Ishikawa (cell line): Measurements from ENCODE around the gene FAM221A.

ENCODE experiments used
- CEBPB ChIP-seq: IDR thresholded peaks from 2 replicates; pipeline ENCODE4 v1.6.1; 2012
- CREB1 ChIP-seq: IDR thresholded peaks from 2 replicates; pipeline ENCODE4 v1.6.1; 2012; ENCODE audit warnings: low read depth
- EGR1 ChIP-seq: IDR thresholded peaks from 2 replicates; pipeline ENCODE4 v1.6.1; 2012
- EP300 ChIP-seq: IDR thresholded peaks from 2 replicates; pipeline ENCODE4 v1.6.1; 2012; ENCODE audit warnings: borderline replicate concordance
- NFIC ChIP-seq: IDR thresholded peaks from 2 replicates; pipeline ENCODE4 v1.6.1; 2012
- RAD21 ChIP-seq: IDR thresholded peaks from 2 replicates; pipeline ENCODE4 v1.6.1; 2012; ENCODE audit warnings: low read depth
- TEAD4 ChIP-seq: IDR thresholded peaks from 2 replicates; pipeline ENCODE4 v1.6.1; 2012
- YY1 ChIP-seq: IDR thresholded peaks from 2 replicates; pipeline ENCODE4 v1.6.1; 2012; ENCODE audit warnings: low read depth
- TF ChIP-seq, protein P1 (sequence below): IDR thresholded peaks from 2 replicates; pipeline ENCODE4 v1.6.1; 2012; ENCODE audit warnings: low read depth, mild to moderate bottlenecking
- TF ChIP-seq, protein P2 (sequence below): IDR thresholded peaks from 2 replicates; pipeline ENCODE4 v1.6.1; 2012

DNA sequence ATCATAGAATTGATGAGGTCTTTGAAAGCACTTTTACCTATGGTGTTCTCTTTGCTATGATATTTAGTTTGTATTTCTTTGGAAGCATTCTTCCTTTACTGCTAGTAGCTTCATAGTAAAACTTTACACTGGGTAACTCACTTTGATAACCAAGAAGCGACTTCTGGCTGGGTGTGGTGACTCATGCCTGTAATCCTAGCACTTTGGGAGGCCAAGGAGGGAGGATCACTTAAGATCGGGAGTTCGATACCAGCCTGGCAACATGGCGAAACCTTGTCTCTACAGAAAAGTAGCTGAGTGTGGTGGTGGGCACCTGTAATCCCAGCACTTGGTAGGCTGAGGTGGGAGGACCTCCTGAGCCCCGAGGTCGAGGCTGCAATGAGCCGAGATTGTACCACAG, 46.6 kb upstream of the FAM221A start:
- TF ChIP-seq CREB1, result no peak
- no peak for TF ChIP-seq EP300
- no peak for TF ChIP-seq YY1
- TF ChIP-seq, protein P1, sequence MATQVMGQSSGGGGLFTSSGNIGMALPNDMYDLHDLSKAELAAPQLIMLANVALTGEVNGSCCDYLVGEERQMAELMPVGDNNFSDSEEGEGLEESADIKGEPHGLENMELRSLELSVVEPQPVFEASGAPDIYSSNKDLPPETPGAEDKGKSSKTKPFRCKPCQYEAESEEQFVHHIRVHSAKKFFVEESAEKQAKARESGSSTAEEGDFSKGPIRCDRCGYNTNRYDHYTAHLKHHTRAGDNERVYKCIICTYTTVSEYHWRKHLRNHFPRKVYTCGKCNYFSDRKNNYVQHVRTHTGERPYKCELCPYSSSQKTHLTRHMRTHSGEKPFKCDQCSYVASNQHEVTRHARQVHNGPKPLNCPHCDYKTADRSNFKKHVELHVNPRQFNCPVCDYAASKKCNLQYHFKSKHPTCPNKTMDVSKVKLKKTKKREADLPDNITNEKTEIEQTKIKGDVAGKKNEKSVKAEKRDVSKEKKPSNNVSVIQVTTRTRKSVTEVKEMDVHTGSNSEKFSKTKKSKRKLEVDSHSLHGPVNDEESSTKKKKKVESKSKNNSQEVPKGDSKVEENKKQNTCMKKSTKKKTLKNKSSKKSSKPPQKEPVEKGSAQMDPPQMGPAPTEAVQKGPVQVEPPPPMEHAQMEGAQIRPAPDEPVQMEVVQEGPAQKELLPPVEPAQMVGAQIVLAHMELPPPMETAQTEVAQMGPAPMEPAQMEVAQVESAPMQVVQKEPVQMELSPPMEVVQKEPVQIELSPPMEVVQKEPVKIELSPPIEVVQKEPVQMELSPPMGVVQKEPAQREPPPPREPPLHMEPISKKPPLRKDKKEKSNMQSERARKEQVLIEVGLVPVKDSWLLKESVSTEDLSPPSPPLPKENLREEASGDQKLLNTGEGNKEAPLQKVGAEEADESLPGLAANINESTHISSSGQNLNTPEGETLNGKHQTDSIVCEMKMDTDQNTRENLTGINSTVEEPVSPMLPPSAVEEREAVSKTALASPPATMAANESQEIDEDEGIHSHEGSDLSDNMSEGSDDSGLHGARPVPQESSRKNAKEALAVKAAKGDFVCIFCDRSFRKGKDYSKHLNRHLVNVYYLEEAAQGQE, result no peak
- no peak for TF ChIP-seq CEBPB
- TF ChIP-seq, protein P2, sequence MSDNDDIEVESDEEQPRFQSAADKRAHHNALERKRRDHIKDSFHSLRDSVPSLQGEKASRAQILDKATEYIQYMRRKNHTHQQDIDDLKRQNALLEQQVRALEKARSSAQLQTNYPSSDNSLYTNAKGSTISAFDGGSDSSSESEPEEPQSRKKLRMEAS, result no peak
- no peak for TF ChIP-seq RAD21
- no peak for TF ChIP-seq NFIC
- no peak for TF ChIP-seq EGR1
- TF ChIP-seq TEAD4, result no peak
